HG02588 (cell line): ENCODE results near the gene SPATA32.
"Not testable (repeated sequence)": the region's sequence is repeated elsewhere in the genome, so short reads cannot be mapped to it uniquely, and the experiment has no call there.

Experiments
- ATAC-seq: cut with Tn5 transposase; IDR thresholded peaks from one replicate; pipeline ENCODE4 v1.9.1; 2021; ENCODE audit warnings: mild to moderate bottlenecking, moderate library complexity; ENCODE audit not compliant: unreplicated experiment

Gene SPATA32, protein sequence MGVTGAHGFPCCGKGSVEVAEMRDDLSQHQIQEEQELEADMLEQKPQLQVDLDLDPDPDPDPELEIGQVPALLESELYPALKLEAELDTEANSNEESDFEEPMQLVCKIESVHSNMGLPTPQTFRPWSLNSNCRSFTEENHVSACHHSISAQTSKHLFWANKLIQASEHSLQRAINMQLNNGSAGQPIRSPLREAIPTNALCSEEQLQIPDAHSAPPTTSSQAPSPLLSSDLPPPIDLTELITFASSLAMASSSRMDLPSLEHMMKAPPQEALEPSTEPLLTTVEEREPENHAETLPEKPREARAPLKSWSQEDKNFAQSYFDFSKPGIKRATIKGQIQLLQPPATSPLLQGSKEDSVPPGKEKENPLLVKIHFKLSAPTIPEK

GRCh38 chr17:45261577-45262515 is at the start of gene SPATA32:
Gene SPATA32 (minus strand): TSS chr17:45262094. CDS start chr17:45262016, 78 bp downstream.
- no peak for ATAC-seq

GRCh38 chr17:45311401-45311759 is 49.5 kb upstream of the SPATA32 start:
- no peak for ATAC-seq

DNA sequence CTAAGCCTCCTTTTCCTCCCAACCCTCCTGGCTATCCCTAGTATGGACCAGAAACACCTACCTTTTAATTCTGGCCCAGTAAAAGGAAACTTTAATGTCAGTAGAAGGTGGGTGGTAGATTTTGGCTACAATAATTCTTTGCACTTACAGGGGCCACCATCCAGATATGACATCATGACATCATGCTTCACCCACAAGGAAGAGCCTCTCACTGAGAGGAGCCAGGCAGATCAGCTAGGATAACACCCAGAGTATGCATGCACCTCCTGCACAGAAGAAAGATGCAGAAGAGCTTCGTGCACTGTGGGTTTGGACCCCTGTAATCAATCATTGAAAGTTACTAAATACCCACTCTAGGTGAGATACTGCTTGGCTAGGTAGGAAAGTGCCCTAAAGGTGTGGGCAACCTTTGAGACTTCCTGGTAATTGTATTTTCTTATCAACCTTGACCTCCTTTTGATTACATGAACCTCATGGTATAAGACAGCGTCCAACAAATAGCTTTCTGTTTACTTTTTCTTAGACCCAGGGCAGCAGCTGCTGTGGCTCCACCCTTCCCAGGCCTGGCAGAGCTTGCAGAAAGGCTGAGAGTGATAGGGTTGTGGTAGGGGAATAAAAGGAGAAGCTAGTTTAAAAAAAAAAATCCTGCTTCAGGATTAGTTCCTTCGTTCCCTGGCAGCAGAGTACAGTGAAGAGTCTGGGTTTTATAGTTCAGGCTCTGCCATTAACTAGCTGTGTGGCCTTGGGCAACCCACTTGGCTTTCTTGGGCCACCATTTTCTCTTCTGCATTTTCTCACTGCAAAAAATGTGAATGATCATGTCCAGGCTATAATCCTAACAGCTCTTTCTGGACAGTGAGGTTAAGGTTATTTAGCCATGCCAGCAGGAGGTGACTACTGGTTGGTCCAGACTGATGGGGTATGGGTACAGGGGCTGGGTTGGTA is 48.8 kb upstream of the SPATA32 start:
- no peak for ATAC-seq

GRCh38 chr17:45309400-45309799 is 47.5 kb upstream of the SPATA32 start:
- ATAC-seq = no peak

DNA sequence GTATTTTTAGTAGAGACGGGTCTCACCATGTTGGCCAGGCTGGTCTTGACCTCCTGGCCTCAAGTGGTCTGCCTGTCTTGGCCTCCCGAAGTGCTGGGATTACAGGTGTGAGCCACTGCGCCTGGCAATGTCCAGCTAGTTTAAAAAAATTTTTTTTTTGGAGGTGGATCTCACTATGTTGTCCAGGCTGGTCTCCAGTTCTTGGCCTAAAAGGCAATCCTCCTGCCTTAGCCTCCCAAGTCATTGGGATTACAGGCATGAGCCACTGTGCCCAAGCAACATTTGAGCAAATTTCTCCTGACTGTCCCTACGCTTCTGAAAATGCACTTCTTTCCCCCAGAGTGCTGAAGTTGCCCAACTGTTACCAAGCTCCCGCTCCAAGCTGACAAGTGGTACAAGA is 46.9 kb upstream of the SPATA32 start:
- no peak for ATAC-seq

GRCh38 chr17:45308016-45308365 is 46.1 kb upstream of the SPATA32 start:
- no peak for ATAC-seq

DNA sequence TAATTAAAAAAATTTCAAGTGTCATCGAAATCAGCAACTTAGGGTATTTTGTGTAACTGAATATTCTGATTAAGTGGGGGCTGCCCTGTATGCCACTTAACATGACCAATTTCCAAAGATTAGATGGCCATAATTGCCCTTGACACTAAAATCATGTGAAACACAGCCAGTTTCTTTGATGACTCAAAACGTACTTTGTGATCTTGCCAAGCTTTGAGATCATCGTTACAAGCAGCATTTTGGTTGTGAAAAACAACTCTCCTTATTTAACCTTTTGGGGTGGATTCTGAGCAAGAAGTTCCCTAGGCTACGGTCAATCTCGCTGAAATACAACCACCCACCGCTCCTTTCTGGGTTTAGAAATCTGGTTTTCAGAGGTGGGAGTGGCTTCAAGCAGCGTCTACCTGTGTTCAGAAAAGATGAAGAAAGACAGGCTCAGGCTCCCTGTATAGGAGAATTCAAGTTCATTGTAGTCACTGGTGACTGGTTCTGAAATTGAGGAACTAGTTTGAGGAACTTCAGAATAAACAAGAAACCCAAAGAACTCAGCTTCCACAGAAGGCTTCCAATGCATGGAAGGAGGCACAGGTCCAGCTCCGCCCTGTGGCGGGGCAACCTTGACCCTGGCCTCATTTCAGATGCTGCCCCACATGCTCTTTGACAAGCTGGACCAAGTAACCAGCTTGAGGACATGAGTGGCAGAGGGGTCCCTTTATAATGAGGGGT is 45.6 kb upstream of the SPATA32 start:
- ATAC-seq = no peak

- ATAC-seq = no peak
Measured at GRCh38 chr17:45306623-45307022, 44.7 kb upstream of the SPATA32 start.

DNA sequence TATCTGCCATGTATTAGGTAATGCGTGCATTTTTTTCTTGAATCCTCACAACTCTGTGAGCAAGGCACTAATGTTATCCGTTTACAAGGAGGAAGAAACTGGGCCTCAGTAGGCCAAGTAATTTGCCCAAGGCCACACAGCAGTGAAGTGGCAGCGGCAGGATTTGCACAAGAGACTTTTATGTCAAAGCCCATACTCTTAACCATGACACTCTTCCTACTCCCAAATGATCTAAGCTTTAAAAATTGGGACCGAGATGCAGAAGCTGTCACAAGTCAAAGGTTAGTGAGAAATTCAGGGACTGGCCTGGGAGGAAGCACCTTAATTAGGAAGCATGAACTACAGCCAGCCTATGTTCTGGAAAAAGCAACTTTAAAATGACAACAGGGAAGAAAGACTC is 44.2 kb upstream of the SPATA32 start:
- no peak for ATAC-seq

DNA sequence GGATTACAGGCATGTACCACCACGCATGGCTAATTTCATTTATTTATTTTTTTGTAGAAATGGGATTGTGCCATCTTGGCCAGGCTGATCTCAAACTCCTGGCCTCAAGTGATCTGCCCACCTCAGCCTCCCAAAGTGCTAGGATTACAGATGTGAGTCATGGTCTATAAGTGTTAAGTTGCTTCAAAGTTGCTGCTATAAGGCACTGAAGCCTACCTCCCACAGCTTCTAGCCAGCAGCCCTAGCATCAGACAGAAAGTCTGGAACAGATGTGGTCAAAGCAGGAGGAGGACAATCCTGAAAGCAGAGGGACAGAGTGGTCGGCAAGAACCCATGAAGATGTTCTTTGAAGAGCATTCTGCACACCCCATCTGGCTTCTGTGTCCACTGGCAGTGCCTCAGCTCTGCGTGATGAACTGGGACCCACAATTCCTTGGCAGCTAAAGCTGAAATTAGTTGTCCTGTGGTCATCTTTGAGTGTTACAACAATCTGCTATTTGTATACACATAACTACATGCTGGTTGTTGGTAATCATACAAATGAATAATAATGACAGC is 43.7 kb upstream of the SPATA32 start:
- ATAC-seq = no peak

DNA sequence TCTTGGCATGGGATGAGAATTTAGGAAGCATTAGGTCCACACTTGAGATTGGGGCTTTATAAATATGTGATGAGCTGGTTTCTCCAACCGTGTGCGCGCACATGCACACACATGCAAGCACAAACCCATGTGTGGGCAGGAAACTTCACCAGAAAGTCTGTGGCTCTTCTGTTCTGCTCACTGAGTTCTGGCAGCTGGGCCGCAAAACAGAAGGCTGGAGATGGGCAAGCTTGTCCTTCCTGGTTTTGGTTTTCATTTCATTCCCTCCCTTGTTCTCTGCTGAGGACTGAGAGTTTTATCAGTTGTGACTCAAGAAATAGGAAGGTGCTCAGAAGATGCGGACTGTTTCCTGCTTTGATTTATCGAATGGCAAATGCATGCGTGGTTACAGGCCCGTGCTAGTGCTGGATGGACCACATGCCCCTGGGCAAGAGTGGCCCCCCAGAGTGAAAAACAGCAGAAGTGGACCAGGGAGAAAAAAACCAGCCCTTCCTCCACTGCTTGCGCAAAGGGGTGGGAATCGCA is 40.8 kb upstream of the SPATA32 start:
- ATAC-seq = peak; percentile 51

GRCh38 chr17:45302220-45302619 is 40.3 kb upstream of the SPATA32 start:
- ATAC-seq = not testable (repeated sequence)

- no peak for ATAC-seq
Measured at GRCh38 chr17:45301674-45302073, 39.8 kb upstream of the SPATA32 start.

DNA sequence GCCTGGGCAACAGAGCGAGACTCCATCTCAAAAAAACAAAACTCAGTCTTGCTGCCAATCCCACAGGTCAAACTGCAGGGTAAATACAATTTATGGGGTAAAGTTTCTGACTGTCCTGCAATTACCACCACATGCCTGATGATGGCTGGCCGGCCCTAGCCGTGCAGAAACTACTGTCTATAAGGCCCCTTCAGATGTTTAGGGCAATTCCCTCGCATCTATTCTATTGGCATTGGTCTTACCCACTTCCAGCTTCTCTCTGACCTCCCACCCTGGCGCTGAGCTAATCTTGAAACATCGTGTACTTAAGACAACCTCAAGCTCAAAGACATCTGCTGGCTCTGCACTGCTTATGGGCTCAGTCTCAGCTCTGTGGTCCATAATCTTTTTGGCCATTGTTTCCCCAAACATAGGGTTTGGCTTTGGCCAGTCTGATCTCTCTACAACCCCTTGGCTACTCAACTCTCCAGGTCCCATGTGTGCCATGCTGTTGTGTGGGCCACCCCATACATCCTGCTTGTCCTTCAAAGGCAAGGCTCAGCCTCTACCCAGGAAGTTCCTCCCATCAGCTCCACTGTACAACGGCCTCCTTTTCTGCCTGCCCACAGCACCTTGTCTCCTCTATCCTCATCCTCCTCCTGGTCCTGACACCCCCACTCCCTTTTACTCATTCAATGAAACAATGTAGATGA is 38.3 kb upstream of the SPATA32 start:
- ATAC-seq = no peak

DNA sequence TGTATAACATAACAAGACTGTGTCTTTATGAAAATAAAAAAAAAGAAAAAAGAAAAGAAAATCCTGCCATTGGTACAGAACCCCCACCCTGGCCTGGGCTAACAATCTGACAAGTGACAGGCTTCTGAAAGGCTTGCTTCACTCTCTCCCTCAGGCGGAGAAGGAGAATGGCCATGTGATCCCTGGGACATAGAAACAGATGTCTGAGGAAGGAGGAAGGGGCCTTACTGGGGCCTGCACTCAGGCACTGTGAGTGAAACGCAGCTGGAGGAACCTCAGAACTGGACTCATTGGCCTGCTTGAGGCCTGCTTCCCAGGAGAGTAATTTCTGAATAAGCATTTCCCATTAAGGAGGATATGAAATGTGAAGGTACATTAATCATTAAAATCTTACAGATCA is 37.5 kb upstream of the SPATA32 start:
- no peak for ATAC-seq

GRCh38 chr17:45298546-45299285 is 36.8 kb upstream of the SPATA32 start:
- no peak for ATAC-seq

DNA sequence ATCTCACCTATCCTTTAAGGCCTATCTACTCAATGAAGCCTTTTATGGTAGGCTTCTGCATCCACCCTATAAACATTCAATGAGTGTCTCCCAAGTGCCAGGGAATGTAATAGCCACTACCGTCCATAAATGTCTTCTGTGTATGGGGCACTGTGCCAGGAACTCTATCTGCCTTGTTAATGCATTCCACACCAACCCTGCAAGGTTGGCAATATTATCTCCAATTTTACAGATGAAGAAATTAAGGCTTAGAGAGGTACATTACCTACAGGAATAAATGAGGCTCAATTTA is 34.9 kb upstream of the SPATA32 start:
- no peak for ATAC-seq

DNA sequence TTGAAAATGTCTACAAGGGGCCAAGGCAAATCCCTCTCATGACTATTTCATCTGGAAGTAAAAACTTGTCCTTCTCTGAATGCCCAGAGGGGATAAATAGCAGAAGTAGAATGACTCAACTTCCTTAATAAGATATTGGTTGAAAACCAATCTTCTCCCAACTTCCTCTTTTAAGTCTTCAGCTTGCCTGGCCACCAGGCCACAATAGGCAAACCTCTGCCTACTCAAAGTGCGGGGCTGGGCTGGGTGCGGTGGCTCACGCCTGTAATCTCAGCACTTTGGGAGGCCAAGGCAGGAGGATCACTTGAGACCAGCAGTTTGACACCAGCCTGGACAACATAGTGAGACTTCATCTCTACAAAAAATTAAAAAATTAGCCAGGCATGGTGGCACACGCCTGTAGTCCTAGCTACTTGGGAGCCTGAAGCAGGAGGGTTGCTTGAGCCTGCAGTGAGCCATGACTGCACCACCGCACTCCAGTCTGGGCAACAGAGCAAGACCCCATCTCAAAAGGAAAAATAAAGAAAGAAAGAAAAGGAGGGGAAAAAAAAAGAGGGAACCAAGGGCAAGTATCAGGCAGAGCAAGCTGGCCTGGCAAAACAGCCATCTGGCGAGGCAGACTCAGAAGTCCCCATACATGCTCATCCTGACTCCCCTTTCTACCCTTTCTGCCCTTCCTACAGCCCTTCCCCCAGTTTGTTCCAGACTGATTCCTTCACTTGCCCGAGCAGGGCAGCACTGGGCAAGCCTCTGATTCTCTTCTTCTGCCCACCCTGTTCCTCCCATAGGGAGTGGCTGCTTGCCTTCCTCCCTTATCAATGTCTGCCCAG is 34.3 kb upstream of the SPATA32 start:
- ATAC-seq = no peak
